Measurements from ENCODE around the gene PRLH. TPM values are rescaled to one million over a fixed set of nuclear protein-coding genes. Genes with fewer than 3 reads are reported as not detected.

PRLH gene
- total and polyA plus RNA-seq, 3 donors from 2014 or later: not detected

GRCh38 chr2:237614151-237614720 is 47.9 kb downstream of the PRLH start:
- no peak overlapping the region for H3K4me3 ChIP-seq
- H3K4me1 ChIP-seq: peaks cover 26% of the 10 kb centered on the region
- H3K27me3 ChIP-seq: no peaks in the 10 kb centered on the region
- H3K9me3 ChIP-seq: no peaks in the 10 kb centered on the region
- intact Hi-C loops (cut with DNase I; ENCODE audit: low total_unique reads): no loop called here
- 78 to 95% methylated on average over 9 of the region's 9 CpGs for WGBS, 2 donors
- no peaks in the 10 kb centered on the region for H3K36me3 ChIP-seq (ENCODE audit: low read depth, missing control alignments)
- H3K27ac ChIP-seq: no peak overlapping the region
- TF ChIP-seq POLR2A (IDR thresholded peaks at IDR 0.05): no peak
- TF ChIP-seq CTCF (IDR thresholded peaks at IDR 0.05): no peak
- DNase-seq: no peak

- 45 to 46% methylated on average over 4 of the region's 4 CpGs for WGBS, 2 donors
- TF ChIP-seq POLR2A (IDR thresholded peaks at IDR 0.05): no peak
- no peak for TF ChIP-seq CTCF (IDR thresholded peaks at IDR 0.05)
- H3K4me3 ChIP-seq: no peak overlapping the region
- H3K4me1 ChIP-seq: peaks cover 26% of the 10 kb centered on the region
- H3K9me3 ChIP-seq: no peaks in the 10 kb centered on the region
- intact Hi-C loops (cut with DNase I; ENCODE audit: low total_unique reads): no loop called here
- no peaks in the 10 kb centered on the region for H3K36me3 ChIP-seq (ENCODE audit: low read depth, missing control alignments)
- no peak for DNase-seq
- peak overlapping the region; percentile 56 to 77 for H3K27ac ChIP-seq
- no peaks in the 10 kb centered on the region for H3K27me3 ChIP-seq
These were observed 49.4 kb downstream of the PRLH start for GRCh38 chr2:237615631-237616249.

- Histone ChIP-seq H3K9me3 (no peaks in the 10 kb centered on the region), H3K27ac (peak overlapping the region; percentile 56 to 77), H3K4me1 (peaks cover 26% of the 10 kb centered on the region), H3K36me3 (ENCODE audit: low read depth, missing control alignments) (no peaks in the 10 kb centered on the region), H3K4me3 (no peak overlapping the region), H3K27me3 (no peaks in the 10 kb centered on the region)
- no peak for DNase-seq
- intact Hi-C loops (cut with DNase I; ENCODE audit: low total_unique reads): no loop called here
- 47 to 52% methylated on average over 3 of the region's 3 CpGs for WGBS, 2 donors
- no peak for TF ChIP-seq CTCF (IDR thresholded peaks at IDR 0.05)
- TF ChIP-seq POLR2A (IDR thresholded peaks at IDR 0.05): no peak
These were observed 50.0 kb downstream of the PRLH start for GRCh38 chr2:237616373-237616733.

Small RNA genes lying within 50 kb of the gene (small RNA-seq; reads per million reads assigned to genes)
- gene RNU6-1140P: 0.09 to 0.18 reads per million in 2 donors

Other genes with a start within 250 kb of the PRLH start
- gene COL6A3, start 152.4 kb upstream of the PRLH start, total RNA-seq: 10 to 100 TPM; 35.1 to 74.1 TPM
- 93.1 TPM for gene COL6A3, start 152.4 kb upstream of the PRLH start, polyA plus RNA-seq (ENCODE audit: insufficient read depth, low read depth, low replicate concordance)
- 1 to 10 TPM; 6.5 to 7.4 TPM for gene MLPH, start 79.3 kb upstream of the PRLH start, total RNA-seq
- gene MLPH, start 79.3 kb upstream of the PRLH start, polyA plus RNA-seq (ENCODE audit: insufficient read depth, low read depth, low replicate concordance): 5.5 TPM
- gene RAB17, start 24.2 kb downstream of the PRLH start, total RNA-seq: 1 to 10 TPM; 3.2 TPM
- 6.3 TPM for gene RAB17, start 24.2 kb downstream of the PRLH start, polyA plus RNA-seq (ENCODE audit: insufficient read depth, low read depth, low replicate concordance)
- 10 to 100 TPM; 25.5 to 33.5 TPM for gene LRRFIP1, start 61.0 kb downstream of the PRLH start, total RNA-seq
- 17.4 TPM for gene LRRFIP1, start 61.0 kb downstream of the PRLH start, polyA plus RNA-seq (ENCODE audit: insufficient read depth, low read depth, low replicate concordance)
- 10 to 100 TPM; 15.0 to 23.4 TPM for gene RBM44, start 232.2 kb downstream of the PRLH start, total RNA-seq
- 21.1 TPM for gene RBM44, start 232.2 kb downstream of the PRLH start, polyA plus RNA-seq (ENCODE audit: insufficient read depth, low read depth, low replicate concordance)